NT2/D1 (cell line): ENCODE results near the gene WDR62.

Experiments
- DNase-seq: peaks from one replicate; pipeline ENCODE4 v3.0.0-alpha.2; 2011; ENCODE audit warnings: low read depth, low spot score
- H3K27me3 ChIP-seq: 2 replicates; pipeline ENCODE4 v1.6.0; 2011; ENCODE audit warnings: mild to moderate bottlenecking; ENCODE audit not compliant: insufficient read length, insufficient read depth
- H3K36me3 ChIP-seq: 2 replicates; pipeline ENCODE4 v1.6.1; 2011; ENCODE audit warnings: mild to moderate bottlenecking, low read length, mixed read lengths; ENCODE audit not compliant: insufficient read depth, insufficient read length
- H3K4me1 ChIP-seq: 2 replicates; pipeline ENCODE4 v1.5.1; 2011; ENCODE audit not compliant: insufficient read depth, insufficient read length
- H3K4me3 ChIP-seq: 2 replicates; pipeline ENCODE4 v1.5.1; 2011; ENCODE audit warnings: low read depth; ENCODE audit not compliant: insufficient read length
- H3K9ac ChIP-seq: 2 replicates; pipeline ENCODE4 v1.6.0; 2011; ENCODE audit warnings: low read depth; ENCODE audit not compliant: insufficient read length
- H3K9me3 ChIP-seq: 2 replicates; pipeline ENCODE4 v1.5.1; 2011; ENCODE audit warnings: mild to moderate bottlenecking, low read length; ENCODE audit not compliant: insufficient read depth
- SUZ12 ChIP-seq: IDR thresholded peaks from 2 replicates; pipeline ENCODE4 v1.6.1; 2011; ENCODE audit not compliant: insufficient read length, insufficient read depth; ENCODE audit errors: extremely low read depth
- YY1 ChIP-seq: IDR thresholded peaks from 2 replicates; pipeline ENCODE4 v1.6.1; 2011; ENCODE audit not compliant: insufficient read length, insufficient read depth
- ZNF274 ChIP-seq: IDR thresholded peaks from 2 replicates; pipeline ENCODE4 v1.6.1; 2011; ENCODE audit warnings: mild to moderate bottlenecking, low read depth, low read length

WDR62 gene

DNA sequence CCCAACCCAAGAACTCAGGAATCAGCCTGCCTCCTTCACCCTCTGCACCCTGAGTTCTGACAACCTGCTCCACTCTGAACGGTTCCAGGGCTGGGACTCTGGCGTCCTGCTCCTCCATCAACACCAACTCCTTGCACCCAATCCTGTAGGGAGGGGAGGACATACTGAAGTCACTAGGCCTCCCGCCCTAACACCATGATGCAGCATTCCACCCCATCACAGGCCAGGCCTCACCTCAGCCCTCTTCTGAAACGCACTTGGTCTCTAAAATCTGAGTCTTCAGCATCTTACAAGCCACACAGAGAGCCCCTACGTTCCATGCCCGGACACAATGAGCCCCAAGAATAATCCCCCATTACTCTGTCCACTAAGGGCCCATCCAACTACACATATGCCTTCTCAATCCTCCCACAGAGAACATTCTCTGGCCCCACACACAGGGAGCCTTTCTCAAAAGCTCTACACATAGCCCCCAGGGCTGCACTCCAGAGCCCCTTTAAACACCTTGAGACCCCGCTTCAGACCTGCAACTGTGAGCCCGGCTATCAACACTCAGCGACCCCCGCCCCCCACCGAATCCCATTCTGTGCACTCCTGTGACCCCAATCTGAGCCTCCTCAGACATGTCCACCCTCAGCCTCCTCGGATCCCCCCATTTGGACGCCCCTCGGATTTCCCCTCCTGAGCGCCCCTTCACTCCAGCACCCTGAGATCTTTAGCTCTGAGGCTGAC lies 41.3 kb upstream of the WDR62 start:
- Histone ChIP-seq H3K4me1 (peaks cover 7% of the 10 kb centered on the region), H3K36me3 (peaks cover 10% of the 10 kb centered on the region), H3K9me3 (no peaks in the 10 kb centered on the region), H3K4me3 (peak overlapping the region; percentile 67), H3K27me3 (no peaks in the 10 kb centered on the region), H3K9ac (peak overlapping the region; percentile 72)
- no peak for DNase-seq
- no peak for TF ChIP-seq SUZ12
- no peak for TF ChIP-seq ZNF274
- TF ChIP-seq YY1, result no peak

DNA sequence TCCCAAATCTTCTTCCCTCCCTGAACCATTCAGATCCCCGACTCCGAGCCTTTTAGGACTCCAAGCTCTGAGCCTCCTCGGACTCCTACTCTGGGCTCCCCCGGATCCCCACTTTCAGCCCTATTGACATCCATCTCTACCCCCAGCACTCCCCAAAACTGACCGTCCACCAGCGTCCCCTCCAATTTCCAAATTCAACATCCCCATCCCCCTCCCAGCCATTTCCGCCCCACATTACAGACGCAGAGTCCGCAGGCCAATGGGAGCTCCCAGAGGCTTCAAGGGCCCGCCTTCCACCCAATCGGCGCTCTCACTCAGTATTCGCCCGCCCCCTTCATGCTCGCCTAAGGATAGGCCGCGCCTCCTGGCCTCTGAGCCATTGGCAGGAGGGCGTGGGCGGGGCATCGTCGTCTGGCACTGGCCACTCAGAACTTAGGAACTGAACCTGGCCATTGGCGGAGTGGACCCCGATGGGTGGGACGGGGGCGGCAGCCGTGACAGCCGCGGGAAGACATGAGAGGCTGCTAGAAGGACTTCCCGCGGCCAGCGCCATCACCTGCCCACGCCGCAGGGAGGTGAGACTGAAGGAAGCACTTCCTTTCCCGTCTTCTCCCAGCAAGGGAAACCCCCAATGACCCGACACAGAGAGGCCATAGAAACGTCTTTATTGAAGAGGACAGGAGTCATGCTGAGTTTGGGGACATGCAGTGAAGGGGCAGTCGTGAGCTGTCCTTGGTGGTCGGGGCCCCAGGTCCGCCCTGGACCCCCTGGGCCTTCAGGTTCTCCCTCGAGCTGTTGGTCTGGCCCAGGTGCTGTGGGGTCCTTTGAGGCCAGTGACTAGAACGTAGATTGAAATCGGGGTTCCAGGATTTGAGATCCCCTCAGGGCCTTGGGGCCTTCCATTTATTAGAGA lies 40.4 kb upstream of the WDR62 start, which contains the start of gene ALKBH6:
Gene ALKBH6 (minus strand): TSS at position 202 of the 913 bp plus-strand sequence. CDS start 816 bp downstream, outside the sequence.
- Histone ChIP-seq H3K27me3 (no peaks in the 10 kb centered on the region), H3K4me3 (peak within 1 kb of the TSS; percentile 67), H3K9me3 (no peaks in the 10 kb centered on the region), H3K36me3 (peaks cover 12% of the 10 kb centered on the region), H3K4me1 (peaks cover 7% of the 10 kb centered on the region), H3K9ac (peak within 1 kb of the TSS; percentile 78)
- DNase-seq, result peak; percentile 92
- no peak for TF ChIP-seq YY1
- TF ChIP-seq SUZ12, result no peak
- no peak for TF ChIP-seq ZNF274

DNA sequence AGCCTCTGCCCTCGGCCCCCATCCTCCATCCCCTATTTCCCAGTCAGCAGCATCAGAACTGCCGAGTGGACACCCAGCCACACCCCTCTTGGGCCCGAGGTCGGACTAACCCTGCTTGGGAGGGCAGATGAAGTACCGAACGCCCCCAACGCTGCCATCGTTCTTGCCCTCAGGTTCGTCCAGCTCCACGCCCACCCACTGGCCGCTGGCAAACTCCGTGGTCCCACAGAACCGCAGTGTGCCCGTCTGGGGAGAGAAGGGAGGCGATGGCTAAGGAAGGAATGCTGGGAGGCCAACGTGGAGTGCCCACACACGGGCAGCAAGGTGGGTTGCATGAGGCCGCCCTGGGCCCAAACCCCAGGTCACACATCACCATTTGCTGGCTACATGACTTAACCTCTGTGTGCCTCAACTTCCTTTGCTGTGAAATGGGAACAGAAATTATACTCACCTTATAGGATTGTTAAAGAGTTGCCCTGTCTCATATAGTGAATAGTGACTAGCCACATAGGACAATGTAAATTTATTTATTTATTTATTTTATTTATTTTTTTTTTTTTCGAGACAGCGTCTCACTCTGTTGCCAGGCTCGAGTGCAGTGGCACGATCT lies 35.5 kb upstream of the WDR62 start:
- Histone ChIP-seq H3K9ac (no peak overlapping the region), H3K4me3 (no peak overlapping the region), H3K27me3 (no peaks in the 10 kb centered on the region), H3K36me3 (peaks cover 23% of the 10 kb centered on the region), H3K9me3 (no peaks in the 10 kb centered on the region), H3K4me1 (no peaks in the 10 kb centered on the region)
- TF ChIP-seq SUZ12, result no peak
- no peak for DNase-seq

DNA sequence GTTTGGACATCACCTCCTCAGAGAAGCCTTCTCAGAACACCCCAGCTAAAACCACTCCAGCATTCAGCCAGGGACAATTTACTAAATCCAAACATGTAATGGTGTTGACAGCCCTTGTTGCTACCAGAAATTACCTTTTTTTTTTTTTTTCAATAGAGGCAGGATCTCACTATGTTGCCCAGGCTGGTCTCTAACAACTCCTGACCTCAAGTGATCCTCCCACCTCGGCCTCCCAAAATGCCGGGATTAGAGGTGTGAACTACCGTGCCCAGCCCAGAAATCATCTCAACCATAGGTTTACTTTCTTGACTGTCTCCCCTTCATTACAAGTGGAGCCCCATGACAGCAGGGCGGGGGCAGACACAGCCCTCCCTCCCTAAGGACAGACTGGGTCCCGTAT lies 31.3 kb upstream of the WDR62 start:
- DNase-seq, result no peak
- no peaks in the 10 kb centered on the region for H3K27me3 ChIP-seq
- H3K4me1 ChIP-seq, result no peaks in the 10 kb centered on the region
- no peak for TF ChIP-seq ZNF274
- no peak for TF ChIP-seq YY1
- no peak for TF ChIP-seq SUZ12
- H3K9ac ChIP-seq, result no peak overlapping the region
- H3K9me3 ChIP-seq, result no peaks in the 10 kb centered on the region
- H3K4me3 ChIP-seq, result no peak overlapping the region
- H3K36me3 ChIP-seq, result peaks cover 28% of the 10 kb centered on the region

DNA sequence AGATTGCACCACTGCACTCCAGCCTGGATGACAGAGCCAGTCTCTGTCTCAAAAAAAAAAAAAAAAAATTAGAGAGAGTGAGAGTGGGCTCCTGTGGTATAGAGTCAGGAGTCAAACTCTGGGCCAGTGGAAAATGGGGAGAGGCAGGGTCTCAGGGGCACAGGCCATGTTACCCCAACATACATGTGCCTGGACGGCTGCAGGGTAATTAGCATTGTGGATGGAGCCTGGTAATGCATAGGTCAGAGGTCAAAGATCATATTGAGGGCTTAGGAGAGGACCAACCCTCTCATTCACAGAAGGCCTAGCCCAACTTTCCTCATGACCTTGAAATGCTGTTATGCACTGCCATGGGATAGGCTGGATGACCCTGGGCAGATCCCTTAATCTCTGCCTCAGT lies 29.2 kb upstream of the WDR62 start:
- Histone ChIP-seq H3K36me3 (peaks cover 25% of the 10 kb centered on the region), H3K27me3 (no peaks in the 10 kb centered on the region), H3K9ac (no peak overlapping the region), H3K9me3 (no peaks in the 10 kb centered on the region), H3K4me3 (no peak overlapping the region), H3K4me1 (no peaks in the 10 kb centered on the region)
- DNase-seq, result no peak
- TF ChIP-seq YY1 (no peak), ZNF274 (no peak), SUZ12 (no peak)

DNA sequence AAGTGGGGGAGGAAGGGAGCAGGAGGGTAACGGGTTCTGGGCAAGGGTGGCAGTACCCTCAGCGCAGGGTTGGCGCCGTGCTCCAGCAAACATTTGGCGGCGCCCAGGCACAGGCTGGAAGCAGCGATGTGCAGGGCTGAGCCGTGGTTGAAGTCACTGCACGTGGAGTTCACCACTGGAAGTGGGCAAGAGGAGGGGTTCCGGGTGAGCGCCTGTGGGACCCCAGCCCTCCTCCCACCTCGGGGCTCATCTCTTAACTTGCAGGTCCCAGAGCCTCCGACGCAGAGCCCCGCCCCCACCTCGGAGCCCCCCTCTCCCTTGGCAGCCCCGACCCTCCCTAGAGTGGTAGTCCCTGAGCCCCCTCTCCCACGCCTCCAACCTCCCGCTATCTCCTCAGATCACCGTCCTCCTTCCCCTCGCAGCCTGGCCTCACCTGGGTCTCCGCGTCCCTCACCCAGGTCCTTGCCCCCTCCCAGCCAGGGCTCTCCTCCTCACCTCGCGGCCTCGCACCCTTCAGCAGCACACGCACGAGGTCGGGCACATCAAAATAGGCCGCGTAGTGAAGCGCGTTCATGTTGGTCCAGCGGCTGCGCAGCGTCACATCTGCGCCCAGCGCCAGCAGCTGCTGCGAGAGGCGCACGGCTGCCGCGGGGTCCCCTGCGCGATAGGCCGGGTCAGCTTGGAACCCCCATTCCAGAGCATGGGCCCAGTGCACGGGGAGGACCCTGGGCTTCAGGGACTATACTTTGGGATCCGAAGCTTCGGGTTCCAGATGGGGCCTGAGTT lies 28.4 kb upstream of the WDR62 start:
- no peak for TF ChIP-seq SUZ12
- no peak for TF ChIP-seq ZNF274
- TF ChIP-seq YY1, result no peak
- no peaks in the 10 kb centered on the region for H3K4me1 ChIP-seq
- H3K27me3 ChIP-seq, result no peaks in the 10 kb centered on the region
- no peak overlapping the region for H3K4me3 ChIP-seq
- no peak overlapping the region for H3K9ac ChIP-seq
- no peak for DNase-seq
- H3K9me3 ChIP-seq, result no peaks in the 10 kb centered on the region
- peaks cover 25% of the 10 kb centered on the region for H3K36me3 ChIP-seq
